Occipital lobe (tissue), 2 donors: ENCODE results near the gene KMT2A. TPM values are rescaled to one million over a fixed set of nuclear protein-coding genes. Genes with fewer than 3 reads are reported as not detected.

Experiments used
- DNase-seq: peaks from one replicate; lab custom pipeline; 2025; lab: John Stamatoyannopoulos, UW
- total RNA-seq: library from RNA; depleted of rRNA; stranded (reverse); fragments of >200 nt; gene quantifications from one replicate; pipeline ENCODE4 v1.2.3, GENCODE V29; 2014

KMT2A gene
- total RNA-seq, 1 donor from 2014 or later, result 55.4 TPM

DNA sequence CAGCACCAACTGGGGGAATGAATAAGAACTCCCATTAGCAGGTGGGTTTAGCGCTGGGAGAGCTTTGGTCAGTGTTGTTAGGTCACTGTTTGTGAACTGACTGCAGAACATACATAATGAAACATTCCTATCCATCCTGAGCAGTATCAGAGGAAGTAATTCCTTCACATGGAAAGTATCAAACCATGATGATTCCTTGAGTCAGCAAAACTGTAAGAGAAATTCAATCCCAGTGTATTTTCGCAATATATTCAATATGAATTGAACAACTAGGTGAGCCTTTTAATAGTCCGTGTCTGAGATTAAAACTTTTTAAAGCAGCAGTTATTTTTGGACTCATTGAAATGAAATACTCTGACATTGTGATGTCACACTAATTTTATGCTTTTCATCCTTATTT is 48.1 kb downstream of the KMT2A start:
- DNase-seq, result no peak

DNA sequence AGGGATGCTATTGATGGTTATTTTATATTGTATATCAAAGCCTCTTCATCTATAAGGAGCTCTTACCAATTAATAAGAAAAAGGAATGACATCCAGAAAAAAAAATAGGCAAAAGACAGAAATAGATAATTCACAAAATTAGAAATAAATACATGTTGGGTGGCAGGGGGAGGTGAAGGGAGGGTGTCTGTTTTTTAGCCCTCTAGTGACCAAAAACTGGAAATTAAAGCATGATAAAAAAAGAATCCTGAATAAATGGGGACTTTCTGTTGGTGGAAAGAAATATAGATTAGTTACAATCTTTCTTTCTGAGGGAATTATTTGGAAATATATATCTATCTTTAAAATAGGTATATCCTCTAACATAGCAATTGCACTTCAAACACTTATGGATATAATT is 49.0 kb downstream of the KMT2A start:
- no peak for DNase-seq

DNA sequence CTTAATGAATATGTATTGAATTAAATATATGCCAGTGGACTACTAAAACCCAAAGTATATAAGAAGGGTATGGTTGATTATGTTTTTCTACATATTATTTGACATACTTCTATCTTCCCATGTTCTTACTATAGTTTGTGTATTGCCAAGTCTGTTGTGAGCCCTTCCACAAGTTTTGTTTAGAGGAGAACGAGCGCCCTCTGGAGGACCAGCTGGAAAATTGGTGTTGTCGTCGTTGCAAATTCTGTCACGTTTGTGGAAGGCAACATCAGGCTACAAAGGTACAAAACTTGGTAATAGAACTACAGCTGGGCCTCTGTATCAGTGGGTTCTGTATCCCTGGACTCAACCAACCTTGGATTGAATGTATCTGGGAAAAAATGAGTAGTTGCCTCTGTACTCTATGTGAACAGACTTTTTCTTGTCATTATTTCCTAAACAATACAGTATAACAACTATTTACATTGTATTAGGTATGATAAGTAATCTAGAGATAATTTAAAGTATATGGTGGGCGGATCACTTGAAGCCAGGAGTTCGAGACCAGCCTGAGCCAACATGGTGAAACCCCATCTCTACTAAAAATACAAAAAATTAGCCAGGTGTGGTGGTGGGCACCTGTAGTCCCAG is 52.3 kb downstream of the KMT2A start:
- DNase-seq, result peak; percentile 47

DNA sequence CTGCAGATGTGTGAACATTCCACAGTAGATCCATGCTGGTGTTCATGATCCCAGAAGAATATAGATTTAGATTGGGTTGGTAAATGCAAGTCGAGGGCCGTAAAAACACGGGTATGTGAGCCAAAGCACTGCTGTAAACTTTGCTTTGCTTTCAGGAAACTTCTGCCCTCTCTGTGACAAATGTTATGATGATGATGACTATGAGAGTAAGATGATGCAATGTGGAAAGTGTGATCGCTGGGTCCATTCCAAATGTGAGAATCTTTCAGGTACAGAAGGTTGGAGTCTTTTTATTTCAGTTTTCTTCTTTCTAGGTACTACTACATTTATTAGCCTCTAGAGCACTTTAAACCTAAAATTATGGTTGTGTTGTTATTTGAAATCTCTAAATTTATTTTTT is 54.7 kb downstream of the KMT2A start:
- DNase-seq, result no peak

DNA sequence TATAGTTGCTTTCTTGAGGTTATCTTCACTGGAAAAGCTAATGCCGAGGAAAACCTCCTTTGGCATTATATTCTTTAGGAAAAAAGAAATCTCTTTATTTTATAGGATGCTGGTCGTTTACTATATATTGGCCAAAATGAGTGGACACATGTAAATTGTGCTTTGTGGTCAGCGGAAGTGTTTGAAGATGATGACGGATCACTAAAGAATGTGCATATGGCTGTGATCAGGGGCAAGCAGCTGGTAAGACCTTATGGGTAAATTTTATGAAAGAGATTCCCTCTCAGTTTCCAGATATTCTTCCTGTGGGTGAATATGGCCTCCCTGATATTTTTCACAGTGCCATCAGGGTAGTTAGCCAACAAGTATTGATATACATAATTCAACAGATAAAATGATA is 61.5 kb downstream of the KMT2A start:
- no peak for DNase-seq

DNA sequence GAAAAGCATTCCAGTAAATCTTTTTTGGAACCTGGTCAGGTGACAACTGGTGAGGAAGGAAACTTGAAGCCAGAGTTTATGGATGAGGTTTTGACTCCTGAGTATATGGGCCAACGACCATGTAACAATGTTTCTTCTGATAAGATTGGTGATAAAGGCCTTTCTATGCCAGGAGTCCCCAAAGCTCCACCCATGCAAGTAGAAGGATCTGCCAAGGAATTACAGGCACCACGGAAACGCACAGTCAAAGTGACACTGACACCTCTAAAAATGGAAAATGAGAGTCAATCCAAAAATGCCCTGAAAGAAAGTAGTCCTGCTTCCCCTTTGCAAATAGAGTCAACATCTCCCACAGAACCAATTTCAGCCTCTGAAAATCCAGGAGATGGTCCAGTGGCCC is 66.9 kb downstream of the KMT2A start:
- DNase-seq, result no peak

DNA sequence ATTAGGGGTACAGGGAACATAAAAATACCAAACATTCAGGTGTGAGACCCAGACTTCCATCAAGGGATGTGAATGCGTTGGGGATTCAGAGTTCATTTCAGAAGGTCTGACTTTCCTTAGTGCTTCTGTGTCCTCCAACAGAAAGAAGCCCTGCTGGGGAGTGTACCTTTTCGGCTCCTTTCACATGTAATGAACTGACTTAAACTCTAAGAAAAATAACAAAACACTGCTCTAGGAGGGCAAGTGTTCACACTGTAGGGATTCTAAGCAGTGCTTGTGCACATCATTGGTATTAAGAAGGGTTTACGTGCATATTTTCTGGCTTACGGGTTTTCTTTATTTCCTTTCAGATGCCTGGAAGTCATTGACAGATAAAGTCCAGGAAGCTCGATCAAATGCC is 75.3 kb downstream of the KMT2A start:
- no peak for DNase-seq

DNA sequence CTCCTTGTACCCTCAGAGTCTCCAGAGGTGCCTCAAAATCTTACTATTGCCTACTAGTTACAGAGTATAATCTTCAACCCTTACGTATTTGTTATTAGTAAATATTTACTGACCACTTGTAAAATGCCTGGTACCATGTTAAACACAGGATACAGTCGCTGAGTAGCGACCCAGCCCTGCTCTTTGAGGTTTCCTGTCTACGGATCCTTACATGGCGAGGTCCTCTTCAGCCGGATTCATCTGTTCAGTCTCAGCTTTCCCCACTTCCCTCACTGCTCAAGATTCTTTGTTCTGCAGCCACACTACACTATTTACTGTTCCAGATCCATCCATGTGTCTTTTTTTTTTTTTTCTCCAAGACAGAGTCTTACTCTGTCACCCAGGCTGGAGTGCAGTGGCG is 77.8 kb downstream of the KMT2A start:
- DNase-seq, result no peak

DNA sequence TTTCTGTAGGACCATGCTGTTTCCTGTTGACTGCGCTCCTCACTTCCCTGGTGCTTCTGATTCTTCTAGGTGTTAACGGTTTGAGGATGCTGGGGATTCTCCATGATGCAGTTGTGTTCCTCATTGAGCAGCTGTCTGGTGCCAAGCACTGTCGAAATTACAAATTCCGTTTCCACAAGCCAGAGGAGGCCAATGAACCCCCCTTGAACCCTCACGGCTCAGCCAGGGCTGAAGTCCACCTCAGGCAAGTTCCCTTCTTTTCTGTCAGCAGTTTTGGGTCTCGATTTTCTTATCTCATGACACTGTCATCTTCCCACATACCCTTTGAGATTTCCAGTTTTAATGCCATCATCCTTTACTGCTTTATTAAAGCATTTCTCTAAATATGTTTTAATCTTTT is 83.3 kb downstream of the KMT2A start:
- no peak for DNase-seq

DNA sequence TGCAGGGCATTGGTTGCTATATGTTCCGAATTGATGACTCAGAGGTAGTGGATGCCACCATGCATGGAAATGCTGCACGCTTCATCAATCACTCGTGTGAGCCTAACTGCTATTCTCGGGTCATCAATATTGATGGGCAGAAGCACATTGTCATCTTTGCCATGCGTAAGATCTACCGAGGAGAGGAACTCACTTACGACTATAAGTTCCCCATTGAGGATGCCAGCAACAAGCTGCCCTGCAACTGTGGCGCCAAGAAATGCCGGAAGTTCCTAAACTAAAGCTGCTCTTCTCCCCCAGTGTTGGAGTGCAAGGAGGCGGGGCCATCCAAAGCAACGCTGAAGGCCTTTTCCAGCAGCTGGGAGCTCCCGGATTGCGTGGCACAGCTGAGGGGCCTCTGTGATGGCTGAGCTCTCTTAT is 85.6 kb downstream of the KMT2A start:
- DNase-seq, result no peak

DNA sequence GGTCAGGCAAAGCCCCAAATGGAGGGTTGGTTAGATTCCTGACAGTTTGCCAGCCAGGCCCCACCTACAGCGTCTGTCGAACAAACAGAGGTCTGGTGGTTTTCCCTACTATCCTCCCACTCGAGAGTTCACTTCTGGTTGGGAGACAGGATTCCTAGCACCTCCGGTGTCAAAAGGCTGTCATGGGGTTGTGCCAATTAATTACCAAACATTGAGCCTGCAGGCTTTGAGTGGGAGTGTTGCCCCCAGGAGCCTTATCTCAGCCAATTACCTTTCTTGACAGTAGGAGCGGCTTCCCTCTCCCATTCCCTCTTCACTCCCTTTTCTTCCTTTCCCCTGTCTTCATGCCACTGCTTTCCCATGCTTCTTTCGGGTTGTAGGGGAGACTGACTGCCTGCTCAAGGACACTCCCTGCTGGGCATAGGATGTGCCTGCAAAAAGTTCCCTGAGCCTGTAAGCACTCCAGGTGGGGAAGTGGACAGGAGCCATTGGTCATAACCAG is 86.3 kb downstream of the KMT2A start:
- DNase-seq, result no peak

DNA sequence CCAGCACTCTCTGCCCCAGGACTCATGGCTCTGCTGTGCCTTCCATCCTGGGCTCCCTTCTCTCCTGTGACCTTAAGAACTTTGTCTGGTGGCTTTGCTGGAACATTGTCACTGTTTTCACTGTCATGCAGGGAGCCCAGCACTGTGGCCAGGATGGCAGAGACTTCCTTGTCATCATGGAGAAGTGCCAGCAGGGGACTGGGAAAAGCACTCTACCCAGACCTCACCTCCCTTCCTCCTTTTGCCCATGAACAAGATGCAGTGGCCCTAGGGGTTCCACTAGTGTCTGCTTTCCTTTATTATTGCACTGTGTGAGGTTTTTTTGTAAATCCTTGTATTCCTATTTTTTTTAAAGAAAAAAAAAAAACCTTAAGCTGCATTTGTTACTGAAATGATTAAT is 88.1 kb downstream of the KMT2A start:
- no peak for DNase-seq

DNA sequence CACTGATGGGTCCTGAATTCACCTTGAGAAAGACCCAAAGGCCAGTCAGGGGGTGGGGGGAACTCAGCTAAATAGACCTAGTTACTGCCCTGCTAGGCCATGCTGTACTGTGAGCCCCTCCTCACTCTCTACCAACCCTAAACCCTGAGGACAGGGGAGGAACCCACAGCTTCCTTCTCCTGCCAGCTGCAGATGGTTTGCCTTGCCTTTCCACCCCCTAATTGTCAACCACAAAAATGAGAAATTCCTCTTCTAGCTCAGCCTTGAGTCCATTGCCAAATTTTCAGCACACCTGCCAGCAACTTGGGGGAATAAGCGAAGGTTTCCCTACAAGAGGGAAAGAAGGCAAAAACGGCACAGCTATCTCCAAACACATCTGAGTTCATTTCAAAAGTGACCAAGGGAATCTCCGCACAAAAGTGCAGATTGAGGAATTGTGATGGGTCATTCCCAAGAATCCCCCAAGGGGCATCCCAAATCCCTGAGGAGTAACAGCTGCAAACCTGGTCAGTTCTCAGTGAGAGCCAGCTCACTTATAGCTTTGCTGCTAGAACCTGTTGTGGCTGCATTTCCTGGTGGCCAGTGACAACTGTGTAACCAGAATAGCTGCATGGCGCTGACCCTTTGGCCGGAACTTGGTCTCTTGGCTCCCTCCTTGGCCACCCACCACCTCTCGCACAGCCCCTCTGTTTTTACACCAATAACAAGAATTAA is 88.6 kb downstream of the KMT2A start:
- DNase-seq, result no peak

DNA sequence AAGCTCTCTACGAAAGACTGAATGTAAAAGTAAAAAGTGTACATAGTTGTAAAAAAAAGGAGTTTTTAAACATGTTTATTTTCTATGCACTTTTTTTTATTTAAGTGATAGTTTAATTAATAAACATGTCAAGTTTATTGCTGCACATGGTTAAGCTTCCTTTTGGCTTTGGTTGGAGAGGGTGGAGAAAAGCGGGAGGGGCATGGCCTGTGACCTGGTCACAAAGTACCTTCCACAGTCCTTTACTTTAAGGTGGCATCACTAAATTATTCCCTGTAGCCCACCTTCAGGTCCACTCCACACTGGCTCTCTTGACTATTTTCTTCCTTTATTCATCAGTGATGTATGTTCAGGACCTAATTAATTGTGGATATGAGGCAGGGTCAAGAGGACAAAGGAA is 90.4 kb downstream of the KMT2A start:
- DNase-seq, result no peak

DNA sequence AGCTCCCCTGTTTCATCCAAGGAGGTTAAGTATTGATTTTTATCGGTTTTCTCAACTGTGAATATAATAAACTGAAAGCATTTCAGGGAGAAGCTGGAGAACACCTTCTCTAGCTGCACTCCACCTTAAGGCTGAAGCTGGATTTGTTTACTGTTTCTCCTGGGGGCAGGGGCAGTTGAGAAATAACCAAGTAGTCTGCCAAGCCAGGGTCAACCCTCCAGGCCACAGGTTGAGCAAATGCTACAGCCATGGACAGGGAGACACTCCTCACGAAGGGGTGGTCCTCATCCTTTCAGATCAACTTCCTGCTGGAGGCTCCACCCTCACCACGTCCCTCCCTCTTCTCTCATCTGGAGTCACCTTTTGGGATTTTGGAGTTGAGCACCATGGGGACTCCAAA is 90.8 kb downstream of the KMT2A start, which contains the start of gene TTC36:
TTC36 (plus strand) TSS at position 366 of the 400 bp plus-strand sequence; CDS start at position 387, 21 bp downstream.
- DNase-seq, result no peak

DNA sequence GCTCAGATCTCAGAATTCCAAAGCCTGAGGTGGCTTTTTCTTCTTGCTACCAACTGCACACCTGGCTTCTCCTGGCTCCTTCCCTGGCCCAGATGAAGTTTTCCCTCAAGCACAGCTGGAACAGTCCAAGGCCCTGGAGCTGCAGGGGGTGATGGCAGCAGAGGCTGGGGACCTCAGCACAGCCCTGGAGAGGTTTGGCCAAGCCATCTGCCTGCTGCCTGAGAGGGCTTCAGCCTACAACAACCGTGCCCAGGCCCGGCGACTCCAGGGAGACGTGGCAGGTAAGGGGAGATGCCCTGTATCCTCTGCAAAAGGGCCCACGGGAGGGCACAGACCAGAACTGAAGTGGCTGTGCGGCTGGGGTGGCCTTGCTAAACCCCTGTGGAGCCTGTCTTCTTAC is 92.2 kb downstream of the KMT2A start:
- no peak for DNase-seq

DNA sequence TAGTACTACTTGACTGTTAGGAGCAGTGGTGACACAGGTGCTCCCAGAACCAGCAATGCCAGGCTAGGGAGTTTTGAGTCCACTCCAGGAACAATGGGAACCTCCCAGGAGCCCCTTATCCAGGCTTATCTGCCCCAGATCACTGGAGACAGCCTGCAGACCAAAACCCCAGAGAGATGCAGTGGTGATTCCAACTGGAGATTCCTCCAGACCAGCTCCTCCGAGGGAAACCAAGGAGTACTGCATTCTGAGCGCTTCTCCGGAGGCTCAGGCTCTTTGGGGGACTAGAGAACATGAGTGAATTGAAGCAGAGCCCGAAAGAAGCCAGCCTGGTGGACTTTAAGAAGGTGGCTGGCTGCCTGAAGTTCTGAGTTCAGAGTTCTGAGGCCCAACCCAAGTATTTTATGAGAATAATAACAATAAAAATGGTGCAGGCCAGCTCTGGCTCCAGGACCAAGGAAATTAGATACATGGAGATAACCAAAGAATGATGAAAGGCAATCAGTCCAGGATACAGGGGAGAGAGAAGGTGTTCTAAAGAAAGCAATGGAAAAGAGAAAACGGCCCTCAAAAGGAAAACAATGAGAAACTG is 93.4 kb downstream of the KMT2A start:
- no peak for DNase-seq

DNA sequence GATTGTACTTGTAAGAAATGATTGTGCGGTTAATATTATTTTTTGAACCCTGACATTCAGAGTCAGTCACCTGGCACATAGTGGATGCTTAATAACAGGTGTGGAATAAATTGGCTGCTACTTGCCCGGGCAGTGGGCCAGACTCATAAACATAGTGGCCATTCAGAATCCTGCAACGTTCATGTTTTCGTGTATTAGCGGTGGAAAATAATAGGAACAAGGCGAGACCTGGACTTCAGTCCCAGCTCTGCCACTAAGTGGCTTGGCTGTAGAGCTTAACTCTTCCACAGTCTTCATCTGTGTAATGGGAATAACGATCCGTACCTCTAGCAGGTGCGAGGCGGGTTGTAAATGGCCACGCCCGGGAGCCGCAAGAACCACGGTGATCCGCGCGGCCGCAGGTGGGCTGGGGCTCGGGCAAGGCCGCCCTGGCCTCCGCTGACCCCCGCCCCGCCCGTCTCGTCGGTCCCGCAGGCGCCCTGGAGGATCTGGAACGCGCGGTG is 93.9 kb downstream of the KMT2A start:
- no peak for DNase-seq

DNA sequence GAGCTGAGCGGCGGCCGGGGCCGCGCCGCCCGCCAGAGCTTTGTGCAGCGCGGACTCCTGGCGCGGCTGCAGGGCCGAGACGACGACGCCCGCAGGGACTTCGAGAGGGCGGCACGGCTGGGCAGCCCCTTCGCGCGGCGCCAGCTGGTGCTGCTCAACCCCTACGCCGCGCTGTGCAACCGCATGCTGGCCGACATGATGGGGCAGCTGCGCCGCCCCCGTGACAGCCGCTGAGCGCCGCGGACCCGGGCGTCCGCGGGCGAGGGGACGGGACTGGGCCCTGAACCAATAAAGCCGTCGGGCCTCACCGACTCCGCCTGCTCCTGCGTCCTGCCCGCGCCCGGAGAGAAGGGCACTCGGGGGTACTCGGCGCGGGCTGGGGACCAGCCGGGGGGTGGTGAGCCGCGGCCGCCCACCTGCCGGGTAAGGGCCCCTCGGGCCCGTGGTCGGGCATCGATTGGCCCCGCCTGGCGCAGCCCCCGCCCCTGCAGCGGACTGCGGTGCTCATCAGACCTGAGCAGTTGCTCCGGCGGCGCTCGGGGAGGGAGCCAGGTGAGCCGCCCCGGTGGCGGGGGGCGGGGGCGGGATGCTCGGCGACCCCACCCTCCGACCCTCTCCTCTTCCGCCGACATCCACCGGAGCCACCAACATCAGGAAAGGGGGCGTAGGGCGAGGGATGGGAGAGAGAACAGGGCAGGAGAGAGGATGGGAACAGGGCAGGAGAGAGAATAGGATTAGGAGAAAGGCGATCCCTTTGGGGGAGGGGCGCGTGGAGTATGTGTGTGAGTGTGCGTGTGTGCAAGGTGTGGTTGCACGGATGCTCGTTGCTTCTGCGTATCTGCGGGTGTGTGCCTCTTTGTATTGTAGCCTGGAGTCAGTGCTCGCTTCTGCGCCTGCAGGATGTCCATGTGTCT is 94.6 kb downstream of the KMT2A start, which contains the start of gene TMEM25:
TMEM25 (plus strand) TSS at position 510 of the 914 bp plus-strand sequence. CDS start 610 bp downstream, outside the sequence.
- peak; percentile 79 for DNase-seq

DNA sequence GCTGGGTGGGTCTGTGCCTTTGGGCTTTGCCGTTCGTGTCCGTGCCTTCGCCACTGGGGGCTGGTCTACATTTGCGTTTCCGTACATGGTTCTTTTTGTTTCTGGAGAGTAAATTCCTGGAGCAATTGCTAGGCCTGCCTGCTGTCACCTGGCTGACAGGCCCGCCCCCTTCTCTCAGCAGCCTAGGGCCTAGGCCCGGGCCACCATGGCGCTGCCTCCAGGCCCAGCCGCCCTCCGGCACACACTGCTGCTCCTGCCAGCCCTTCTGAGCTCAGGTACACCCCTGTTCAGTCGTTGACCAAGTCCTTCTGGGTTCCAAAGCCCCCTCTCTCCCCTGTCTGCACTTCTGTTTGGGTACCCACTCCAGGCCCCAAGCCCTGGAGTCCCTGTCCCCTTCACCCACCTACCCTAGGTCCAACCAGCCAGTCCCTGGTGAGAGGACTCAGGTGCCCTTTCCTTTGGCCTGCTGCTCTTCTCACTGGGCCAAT is 95.3 kb downstream of the KMT2A start:
- no peak for DNase-seq

DNA sequence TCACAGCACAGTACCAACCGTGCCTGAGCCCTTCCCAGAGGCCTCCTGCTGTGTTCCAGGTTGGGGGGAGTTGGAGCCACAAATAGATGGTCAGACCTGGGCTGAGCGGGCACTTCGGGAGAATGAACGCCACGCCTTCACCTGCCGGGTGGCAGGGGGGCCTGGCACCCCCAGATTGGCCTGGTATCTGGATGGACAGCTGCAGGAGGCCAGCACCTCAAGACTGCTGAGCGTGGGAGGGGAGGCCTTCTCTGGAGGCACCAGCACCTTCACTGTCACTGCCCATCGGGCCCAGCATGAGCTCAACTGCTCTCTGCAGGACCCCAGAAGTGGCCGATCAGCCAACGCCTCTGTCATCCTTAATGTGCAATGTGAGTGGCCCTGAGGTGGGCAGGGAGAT is 95.8 kb downstream of the KMT2A start:
- DNase-seq, result no peak
